Fibroblast of lung (primary cell): ENCODE data around the gene FXN. TPM values are rescaled to one million over a fixed set of nuclear protein-coding genes. Genes with fewer than 3 reads are reported as not detected.
"Not testable (repeated sequence)": the region's sequence is repeated elsewhere in the genome, so short reads cannot be mapped to it uniquely, and the experiment has no call there.

Source experiments
- DNase-seq, 2 donors: peaks; one replicate each; pipeline versions ENCODE4 v3.0.0 to v3.0.0-alpha.2; 2010; ENCODE audit warnings: low read depth in 2 of 2
- H2AFZ ChIP-seq: 2 replicates; pipeline ENCODE4 v1.5.1; 2012; ENCODE audit warnings: low read length, control low read depth, inconsistent platforms
- H3K27ac ChIP-seq: 2 replicates; pipeline ENCODE4 v1.5.1; 2011; ENCODE audit warnings: low read length, control low read depth; ENCODE audit not compliant: insufficient read depth
- H3K27me3 ChIP-seq: 2 replicates; pipeline ENCODE4 v1.5.1; 2011; ENCODE audit warnings: mild to moderate bottlenecking, low read length; ENCODE audit not compliant: control insufficient read depth, insufficient read depth
- H3K36me3 ChIP-seq: 2 replicates; pipeline ENCODE4 v1.5.1; 2011; ENCODE audit warnings: low read length; ENCODE audit not compliant: control insufficient read depth, insufficient read depth
- H3K4me1 ChIP-seq: 2 replicates; pipeline ENCODE4 v1.5.1; 2011; ENCODE audit warnings: low read length; ENCODE audit not compliant: control insufficient read depth, insufficient read depth; ENCODE audit errors: extremely low read depth
- H3K4me2 ChIP-seq: 2 replicates; pipeline ENCODE4 v1.5.1; 2011; ENCODE audit warnings: low read length, control low read depth; ENCODE audit not compliant: insufficient read depth; ENCODE audit errors: extremely low read depth
- H3K4me3 ChIP-seq, 4 experiments: fragments of 200-600 bp in 1 of 4; sonication (generic) in 1 of 4; replicated peaks in 1 of 4; 2 replicates each; pipeline ENCODE4 v1.5.1; 2011 to 2016; ENCODE audit warnings: low read length in 4 of 4, low read depth in 3 of 4, mild to moderate bottlenecking in 3 of 4, control low read depth in 2 of 4, inconsistent platforms in 1 of 4, mixed read lengths in 1 of 4; ENCODE audit not compliant: insufficient read depth in 1 of 4; ENCODE audit errors: control extremely low read depth in 1 of 4
- H3K79me2 ChIP-seq: 2 replicates; pipeline ENCODE4 v1.5.1; 2012; ENCODE audit warnings: mild to moderate bottlenecking, low read length, inconsistent platforms; ENCODE audit not compliant: control insufficient read depth, insufficient read depth
- H3K9ac ChIP-seq: 2 replicates; pipeline ENCODE4 v1.5.1; 2011; ENCODE audit warnings: mild to moderate bottlenecking, low read length, control low read depth; ENCODE audit not compliant: insufficient read depth
- H3K9me3 ChIP-seq: 2 replicates; pipeline ENCODE4 v1.5.1; 2012; ENCODE audit warnings: low read depth, low read length; ENCODE audit not compliant: control insufficient read depth, insufficient read depth
- H4K20me1 ChIP-seq: 2 replicates; pipeline ENCODE4 v1.5.1; 2011; ENCODE audit warnings: low read length; ENCODE audit not compliant: control insufficient read depth, insufficient read depth; ENCODE audit errors: extremely low read depth
- EZH2 ChIP-seq: IDR thresholded peaks from 2 replicates; pipeline ENCODE4 v1.5.1; 2012; ENCODE audit warnings: low read length, control low read depth, mild to moderate bottlenecking; ENCODE audit errors: missing control alignments
- polyA plus RNA-seq, 2 donors: library from polyadenylated mRNA; depleted of rRNA in 1 of 2; stranded (reverse) in 1 of 2; unstranded in 1 of 2; fragments of >200 nt; gene quantifications; 2 replicates each; pipeline ENCODE4 v1.2.1, GENCODE V29; 2011 to 2012; ENCODE audit warnings: missing spikeins in 1 of 2
- total RNA-seq: library from RNA; depleted of rRNA; stranded (reverse); fragments of >200 nt; gene quantifications from 2 replicates; pipeline ENCODE4 v1.2.1, GENCODE V29; 2014
- TF ChIP-seq, protein P1 (sequence below), 2 donors: IDR thresholded peaks in 1 of 2; conservative IDR thresholded peaks in 1 of 2; 1 replicate in 1 of 2; 2 replicates in 1 of 2; pipeline ENCODE4 v1.5.1; 2011 to 2012; ENCODE audit warnings: low read length in 2 of 2, control low read depth in 1 of 2, inconsistent platforms in 1 of 2, low read depth in 1 of 2, mild to moderate bottlenecking in 1 of 2

Gene FXN
- total and polyA plus RNA-seq, 2 donors (not counting 1 experiment from before 2014, with no cell fraction given): 0.99 to 21.6 TPM

DNA sequence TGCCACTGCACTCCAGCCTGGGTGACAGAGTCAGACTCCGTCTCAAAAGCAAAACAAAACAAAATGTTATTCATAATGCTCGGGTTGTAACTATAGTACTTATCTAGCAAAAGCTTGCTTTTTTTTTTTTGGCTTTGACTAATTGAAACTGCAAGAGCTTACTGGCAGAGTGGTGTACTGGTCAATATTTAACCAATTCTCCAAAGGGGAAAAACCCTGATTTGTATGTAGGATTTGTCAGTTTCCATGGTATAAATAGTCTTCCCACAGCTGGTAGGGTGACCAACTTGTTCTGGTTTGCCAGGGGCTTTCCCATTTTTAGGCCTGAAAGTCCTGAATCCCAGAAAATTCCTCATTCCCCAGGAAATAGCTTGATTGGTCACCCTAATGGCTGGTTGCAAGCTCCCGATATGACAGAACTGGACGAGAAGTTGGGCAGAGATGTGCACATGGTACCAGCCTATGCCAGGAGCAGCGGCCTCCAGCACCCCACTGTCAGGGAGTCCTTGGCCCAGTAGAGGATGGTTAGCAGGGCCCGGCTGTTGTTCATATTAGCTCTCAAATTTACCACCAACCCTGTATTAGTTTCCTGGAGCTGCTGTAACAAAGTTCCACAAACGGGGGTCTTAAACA is 58.0 kb downstream of the FXN start:
- no peaks in the 10 kb centered on the region for H3K9me3 ChIP-seq
- no peak for DNase-seq
- H3K79me2 ChIP-seq: no peaks in the 10 kb centered on the region
- H3K36me3 ChIP-seq: no peaks in the 10 kb centered on the region
- H3K27me3 ChIP-seq: no peaks in the 10 kb centered on the region
- no peak overlapping the region for H3K4me2 ChIP-seq
- no peaks in the 10 kb centered on the region for H4K20me1 ChIP-seq
- H3K4me1 ChIP-seq: no peaks in the 10 kb centered on the region
- no peak overlapping the region for H2AFZ ChIP-seq
- no peak overlapping the region for H3K9ac ChIP-seq
- TF ChIP-seq, protein P1, sequence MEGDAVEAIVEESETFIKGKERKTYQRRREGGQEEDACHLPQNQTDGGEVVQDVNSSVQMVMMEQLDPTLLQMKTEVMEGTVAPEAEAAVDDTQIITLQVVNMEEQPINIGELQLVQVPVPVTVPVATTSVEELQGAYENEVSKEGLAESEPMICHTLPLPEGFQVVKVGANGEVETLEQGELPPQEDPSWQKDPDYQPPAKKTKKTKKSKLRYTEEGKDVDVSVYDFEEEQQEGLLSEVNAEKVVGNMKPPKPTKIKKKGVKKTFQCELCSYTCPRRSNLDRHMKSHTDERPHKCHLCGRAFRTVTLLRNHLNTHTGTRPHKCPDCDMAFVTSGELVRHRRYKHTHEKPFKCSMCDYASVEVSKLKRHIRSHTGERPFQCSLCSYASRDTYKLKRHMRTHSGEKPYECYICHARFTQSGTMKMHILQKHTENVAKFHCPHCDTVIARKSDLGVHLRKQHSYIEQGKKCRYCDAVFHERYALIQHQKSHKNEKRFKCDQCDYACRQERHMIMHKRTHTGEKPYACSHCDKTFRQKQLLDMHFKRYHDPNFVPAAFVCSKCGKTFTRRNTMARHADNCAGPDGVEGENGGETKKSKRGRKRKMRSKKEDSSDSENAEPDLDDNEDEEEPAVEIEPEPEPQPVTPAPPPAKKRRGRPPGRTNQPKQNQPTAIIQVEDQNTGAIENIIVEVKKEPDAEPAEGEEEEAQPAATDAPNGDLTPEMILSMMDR (conservative IDR thresholded peaks at IDR 0.05 in 1 of 2, IDR thresholded peaks at IDR 0.05 in 1 of 2; ENCODE audit: low read depth in 1 of 2, low read length in 2 of 2): no peak
- TF ChIP-seq EZH2: no peak
- no peak overlapping the region for H3K27ac ChIP-seq
- H3K4me3 ChIP-seq: no peak overlapping the region

GRCh38 chr9:69094361-69095135 is 59.0 kb downstream of the FXN start:
- H3K4me3 ChIP-seq, H3K9ac ChIP-seq, H3K36me3 ChIP-seq, H3K27ac ChIP-seq, DNase-seq, H3K79me2 ChIP-seq, H3K4me2 ChIP-seq, H3K27me3 ChIP-seq, H2AFZ ChIP-seq, H3K9me3 ChIP-seq, H3K4me1 ChIP-seq, H4K20me1 ChIP-seq: not testable (repeated sequence)

GRCh38 chr9:69097064-69097463 is 61.5 kb downstream of the FXN start:
- Histone ChIP-seq H3K4me3 (no peak overlapping the region), H3K9ac (no peak overlapping the region), H3K9me3 (no peaks in the 10 kb centered on the region), H3K27ac (no peak overlapping the region), H3K79me2 (no peaks in the 10 kb centered on the region), H3K27me3 (no peaks in the 10 kb centered on the region), H3K36me3 (no peaks in the 10 kb centered on the region), H4K20me1 (no peaks in the 10 kb centered on the region), H3K4me2 (no peak overlapping the region), H2AFZ (no peak overlapping the region), H3K4me1 (no peaks in the 10 kb centered on the region)
- DNase-seq: peak; percentile 83 to 85
- TF ChIP-seq, protein P1 (conservative IDR thresholded peaks at IDR 0.05 in 1 of 2, IDR thresholded peaks at IDR 0.05 in 1 of 2; ENCODE audit: low read depth in 1 of 2, low read length in 2 of 2): no peak
- no peak for TF ChIP-seq EZH2
